ENCODE measurements around the gene NMT1.

NMT1 gene

DNA sequence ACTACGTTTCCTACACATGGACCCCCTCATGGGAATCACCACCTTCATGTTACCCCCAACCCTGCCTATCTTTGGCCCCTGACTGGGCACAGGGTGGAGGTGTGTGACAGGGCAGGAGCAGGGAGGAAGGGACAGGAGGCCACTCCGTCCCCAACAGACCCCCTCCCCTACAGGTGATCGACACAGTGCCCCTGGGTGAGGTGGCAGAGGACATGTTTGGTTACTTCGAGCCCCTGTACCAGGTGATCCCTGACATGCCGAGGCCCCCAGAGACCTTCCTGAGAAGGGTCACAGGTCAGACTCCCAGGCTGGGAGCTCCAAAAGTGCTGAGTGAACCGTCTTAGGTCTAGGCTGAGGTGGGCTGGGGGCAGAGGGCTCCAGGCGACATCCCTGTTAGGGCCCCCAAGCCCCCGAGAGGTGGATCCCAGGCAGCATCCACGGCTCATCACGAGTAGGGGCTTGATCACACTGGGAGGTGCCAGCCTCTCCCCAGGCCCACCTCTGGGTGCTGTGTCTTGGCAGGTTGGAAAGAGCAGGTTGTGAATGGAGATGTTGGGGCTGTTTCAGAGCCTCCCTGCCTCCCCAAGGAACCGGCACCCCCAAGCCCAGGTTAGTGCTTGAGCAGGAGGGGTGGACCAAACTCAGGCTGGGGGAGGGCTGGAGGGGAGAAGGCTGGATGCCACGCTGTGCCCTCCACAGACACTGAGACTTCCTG is 75.9 kb downstream of the NMT1 start:
- DNase-seq (ENCODE audit: low spot score): no peak

DNA sequence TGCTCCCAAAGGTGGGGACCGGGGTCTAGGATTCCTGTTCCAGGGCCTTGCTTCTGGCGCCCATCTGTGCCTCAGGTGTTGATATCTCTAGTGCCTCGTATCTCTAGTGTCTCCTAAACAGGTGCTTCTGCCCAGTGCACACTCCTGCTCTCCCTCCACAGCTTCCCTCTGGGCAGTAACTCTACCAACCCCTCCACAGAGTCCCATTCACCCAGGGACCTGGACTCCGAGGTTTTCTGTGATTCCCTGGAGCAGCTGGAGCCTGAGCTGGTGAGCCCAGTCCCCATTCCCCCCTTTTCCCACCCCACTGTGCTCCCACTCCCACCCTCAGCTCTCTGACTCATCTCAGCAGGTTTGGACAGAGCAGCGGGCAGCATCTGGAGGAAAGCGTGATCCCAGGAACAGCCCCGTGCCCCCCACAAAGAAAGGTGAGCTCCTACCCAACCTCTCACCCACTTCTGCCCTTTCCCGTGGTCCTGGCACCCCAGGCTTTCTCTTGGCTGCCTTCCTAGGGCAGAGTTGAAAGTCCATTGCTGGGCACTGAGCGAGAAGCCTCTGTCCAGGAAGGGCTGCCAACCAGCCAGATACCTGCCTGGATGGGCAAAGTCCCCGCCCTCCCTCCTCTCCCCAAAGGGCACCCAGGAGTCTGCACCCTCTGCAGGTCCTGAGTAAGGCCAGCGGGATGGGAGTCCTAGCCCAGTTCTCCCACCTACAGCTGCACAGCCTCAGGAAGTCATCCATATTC is 76.6 kb downstream of the NMT1 start:
- DNase-seq (ENCODE audit: low spot score): no peak

DNA sequence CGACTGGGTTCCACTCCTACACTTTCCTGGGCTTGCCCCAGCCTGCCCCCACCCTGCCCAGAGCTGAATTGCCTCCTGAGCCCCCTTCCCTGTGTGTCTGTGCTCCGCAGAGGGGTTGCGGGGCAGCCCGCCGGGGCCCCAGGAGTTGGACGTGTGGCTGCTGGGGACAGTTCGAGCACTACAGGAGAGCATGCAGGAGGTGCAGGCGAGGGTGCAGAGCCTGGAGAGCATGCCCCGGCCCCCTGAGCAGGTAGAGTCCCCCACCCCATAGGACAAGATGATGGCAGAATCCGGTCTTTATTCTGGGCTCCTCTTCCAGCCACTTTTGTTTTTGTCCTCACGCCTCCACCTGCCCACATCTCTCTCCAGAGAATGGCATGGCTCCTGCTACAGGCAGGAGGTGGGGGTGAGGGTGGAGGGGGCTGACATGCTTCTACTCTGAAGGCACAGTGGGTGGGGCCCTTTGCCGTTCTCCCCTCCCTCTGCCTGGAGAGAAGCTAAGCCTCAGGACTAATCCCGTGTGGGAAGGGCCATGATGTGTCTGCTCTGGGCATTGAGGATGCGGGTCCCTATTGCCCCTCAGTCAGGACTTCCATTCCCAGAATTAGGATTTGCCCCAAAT is 77.9 kb downstream of the NMT1 start:
- DNase-seq (ENCODE audit: low spot score): no peak

DNA sequence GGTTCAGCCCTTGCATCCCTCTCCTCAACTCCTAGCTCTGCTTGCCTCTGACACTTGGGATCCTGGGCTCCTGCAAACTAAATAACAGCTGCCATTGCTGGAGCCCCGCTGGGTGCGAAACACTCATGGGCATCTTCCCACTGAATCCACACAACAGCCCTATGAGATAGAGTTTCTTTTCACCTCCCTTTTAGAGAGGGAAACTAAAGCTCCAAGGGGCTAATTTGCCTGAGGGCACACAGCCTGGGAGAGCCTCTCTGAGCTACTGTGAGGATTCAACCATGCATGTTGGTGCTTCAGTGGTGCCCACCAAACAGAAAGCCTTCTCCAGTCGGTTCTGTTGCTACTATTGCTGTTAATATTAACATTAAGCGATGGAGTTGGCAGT is 78.4 kb downstream of the NMT1 start:
- no peak for DNase-seq (ENCODE audit: low spot score)

DNA sequence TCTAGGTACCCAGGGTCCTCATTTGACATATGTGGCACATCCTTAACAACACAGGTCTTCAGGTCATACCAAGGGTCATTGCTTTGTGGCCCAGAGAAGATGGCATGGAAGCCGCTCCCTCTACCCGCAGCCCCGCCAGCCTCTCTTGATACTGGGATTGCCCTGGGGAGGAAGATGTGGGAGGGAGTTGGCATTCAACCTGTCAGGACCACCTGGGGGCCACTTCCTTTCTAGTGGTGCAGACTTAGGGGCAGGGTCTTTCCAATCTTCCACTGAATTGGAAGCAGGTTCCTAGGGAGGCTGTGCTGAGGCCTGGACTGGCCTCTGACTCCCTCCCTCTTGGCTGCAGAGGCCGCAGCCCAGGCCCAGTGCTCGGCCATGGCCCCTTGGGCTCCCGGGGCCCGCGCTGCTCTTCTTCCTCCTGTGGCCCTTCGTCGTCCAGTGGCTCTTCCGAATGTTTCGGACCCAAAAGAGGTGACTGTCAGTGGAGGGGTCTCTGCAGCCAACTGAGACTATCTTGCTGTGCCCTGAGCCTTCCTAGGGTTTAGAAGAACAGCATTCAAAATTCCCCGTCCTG is 82.1 kb downstream of the NMT1 start:
- DNase-seq (ENCODE audit: low spot score): no peak

DNA sequence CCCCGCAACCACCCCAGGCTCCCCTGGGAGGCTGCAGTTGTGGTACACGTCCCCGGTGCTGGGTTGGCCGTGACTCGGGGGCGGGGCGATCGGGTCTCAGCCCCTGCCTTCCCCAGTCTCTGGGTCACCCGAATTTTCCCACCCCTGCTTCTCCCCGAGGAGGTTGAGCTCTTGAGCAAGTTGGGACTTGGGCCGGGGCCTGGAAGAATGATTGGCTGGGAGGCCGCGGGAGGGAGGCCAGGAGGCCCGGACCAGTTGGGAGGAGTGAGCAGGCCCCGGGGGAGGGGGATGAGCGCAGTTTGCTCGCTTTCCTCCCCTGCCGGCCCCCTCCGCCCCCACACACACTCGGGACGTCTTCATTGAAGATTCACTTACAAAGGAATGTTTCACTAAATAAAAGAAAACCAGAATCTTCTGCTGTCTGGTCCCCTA is 82.7 kb downstream of the NMT1 start:
- no peak for DNase-seq (ENCODE audit: low spot score)

DNA sequence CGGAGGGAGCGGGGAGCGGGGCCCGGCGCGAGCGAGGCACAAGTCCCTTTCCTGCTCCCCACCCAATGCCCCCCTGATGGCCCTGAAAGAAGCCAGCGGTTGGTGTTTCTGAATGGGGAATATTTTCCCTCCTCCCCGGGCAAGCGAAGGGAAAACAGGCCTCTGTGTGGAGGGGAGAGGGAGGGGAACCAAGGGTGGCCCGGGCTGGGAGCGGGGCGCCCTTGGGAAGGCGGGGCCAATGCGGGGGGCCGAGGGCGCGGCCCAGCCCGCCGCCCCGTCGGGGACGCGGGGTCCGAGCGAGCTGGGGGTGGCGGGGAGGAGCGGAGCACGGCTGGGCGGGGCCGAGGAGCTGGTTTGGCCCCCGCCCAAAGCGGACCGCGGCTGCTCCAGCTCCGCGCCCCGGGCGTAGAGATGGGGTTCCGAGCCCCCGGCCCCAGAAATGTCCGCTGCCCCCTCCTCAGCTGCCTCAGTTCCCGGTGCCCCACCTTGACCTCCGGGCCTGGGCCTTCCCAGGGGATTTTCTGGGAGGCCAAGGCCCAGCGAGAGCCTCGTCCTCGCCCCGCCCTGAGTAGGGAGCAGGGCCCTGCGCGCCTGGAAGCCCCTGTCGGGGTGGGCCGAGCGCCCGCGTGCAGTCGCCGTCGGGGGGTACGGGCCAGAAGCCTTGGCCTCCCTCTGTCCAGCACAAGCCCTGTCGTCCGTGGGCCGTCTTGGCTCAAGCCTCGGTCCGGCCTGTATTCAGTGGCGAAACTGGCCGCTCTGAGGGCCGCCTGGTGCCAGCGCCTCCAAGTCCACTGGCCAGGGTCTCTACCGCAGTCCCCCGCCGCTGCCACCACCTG is 83.3 kb downstream of the NMT1 start:
- DNase-seq (ENCODE audit: low spot score): peak; percentile 69

DNA sequence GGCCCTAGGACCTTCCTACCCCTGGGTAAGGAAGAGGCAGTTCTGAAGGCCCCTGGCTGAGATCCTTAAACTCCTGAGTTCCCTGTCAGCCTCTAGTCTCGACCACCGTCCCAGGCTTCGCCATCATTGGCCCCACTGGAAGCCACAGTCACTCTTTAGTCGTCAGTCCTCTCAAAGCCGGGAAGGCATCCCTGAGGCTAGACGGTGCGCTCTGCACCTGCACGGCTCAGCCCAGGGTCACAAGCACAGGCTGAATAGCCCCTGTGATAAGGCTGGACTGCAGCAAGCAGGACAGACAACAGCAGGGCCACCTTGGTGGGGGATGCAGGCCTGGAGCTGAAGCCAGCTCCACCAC is 83.9 kb downstream of the NMT1 start:
- DNase-seq (ENCODE audit: low spot score): no peak

DNA sequence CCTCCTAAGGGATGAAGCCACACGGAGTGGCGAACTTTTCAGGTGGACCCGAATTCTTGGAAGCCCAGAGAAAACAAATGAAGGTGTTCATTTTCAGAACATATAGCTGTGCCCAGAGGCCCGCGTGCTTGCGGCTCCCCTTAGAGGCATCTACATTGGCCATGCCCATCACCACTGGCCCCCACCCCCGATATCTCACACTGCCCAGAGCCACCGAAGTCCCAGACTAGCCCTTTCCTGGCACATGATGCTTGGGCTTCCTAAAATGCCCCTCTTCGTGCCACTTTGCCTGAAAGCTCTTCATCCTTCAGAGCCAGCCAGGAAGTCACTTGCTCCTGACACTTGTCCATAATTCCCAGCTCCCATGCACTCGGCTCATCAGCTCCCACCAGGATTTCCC is 85.0 kb downstream of the NMT1 start:
- no peak for DNase-seq (ENCODE audit: low spot score)

DNA sequence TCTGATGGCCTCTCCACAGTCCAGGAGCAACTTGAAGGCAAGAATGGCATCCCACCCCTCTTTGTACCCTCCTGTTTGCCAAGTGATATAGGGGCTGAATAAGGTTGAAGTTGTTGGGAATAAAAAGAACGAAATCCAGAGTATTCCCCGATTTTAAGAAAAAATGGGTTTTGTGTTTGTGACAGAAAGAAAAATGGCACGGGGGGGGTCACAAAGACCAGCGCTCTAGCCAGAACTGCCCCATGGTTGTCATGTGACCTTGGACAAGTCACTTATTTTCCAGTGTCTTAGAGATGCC is 85.4 kb downstream of the NMT1 start:
- DNase-seq (ENCODE audit: low spot score): no peak

DNA sequence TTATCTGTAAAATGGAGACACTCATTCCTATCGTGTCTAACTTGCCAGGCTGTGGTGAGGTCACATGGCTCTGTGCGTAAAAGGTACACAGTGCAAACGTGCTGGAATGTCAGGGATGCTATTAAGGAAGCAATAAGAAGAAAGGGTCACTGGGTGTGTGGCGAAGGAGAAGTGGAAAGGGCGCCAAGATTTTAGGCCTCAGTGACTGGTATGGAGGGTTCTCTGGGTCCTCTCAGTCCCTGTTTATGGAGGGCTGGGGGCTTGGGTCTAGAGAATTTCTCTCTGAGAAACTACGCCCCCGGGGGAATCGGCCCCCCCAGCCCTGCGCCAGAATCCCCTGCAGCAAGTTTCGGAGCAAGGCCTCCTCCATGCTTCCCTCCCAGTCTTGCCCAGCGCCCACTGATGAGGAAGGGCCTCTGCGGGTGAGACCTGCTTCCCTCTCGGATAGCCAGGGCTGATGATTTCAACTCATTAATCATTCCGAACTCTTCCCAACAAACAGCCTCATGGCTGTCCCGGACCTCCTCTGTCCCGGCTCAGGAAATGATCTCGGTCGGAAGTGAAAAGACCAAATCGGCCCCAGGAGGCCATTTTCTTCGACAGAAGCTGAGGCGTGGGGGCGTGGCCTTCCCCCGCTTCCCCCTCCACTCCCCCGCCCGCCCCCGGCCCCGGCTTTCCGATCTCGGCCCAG is 85.9 kb downstream of the NMT1 start:
- peak; percentile 66 for DNase-seq (ENCODE audit: low spot score)

DNA sequence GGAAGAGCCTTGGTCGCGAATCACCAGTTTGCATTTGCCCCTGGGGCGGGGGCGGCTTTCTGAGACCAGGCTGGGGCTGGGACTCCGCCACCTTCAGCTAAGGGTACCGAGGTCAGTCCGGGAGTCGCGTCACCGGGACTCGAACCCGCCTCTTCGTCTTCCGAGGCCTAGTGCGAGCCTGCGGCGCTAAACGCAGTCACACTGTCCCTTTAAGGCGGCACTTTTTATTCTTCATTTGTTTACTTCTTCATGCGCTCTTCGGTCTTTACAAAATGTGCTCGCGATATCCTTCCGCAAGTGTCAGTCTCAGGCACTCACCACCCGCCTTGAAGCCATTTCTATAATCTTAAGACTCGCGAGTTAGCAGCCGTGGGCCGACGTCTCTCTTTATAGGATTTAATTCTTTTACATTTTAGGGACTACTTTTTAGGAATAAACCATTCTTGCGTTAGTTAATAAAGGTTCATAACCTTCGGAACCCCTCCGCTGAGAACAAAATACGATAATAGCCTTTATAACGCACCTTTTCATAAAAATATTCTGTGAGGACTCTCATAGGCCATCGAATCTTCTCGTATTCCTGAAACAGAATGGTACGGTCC is 86.6 kb downstream of the NMT1 start:
- peak; percentile 94 for DNase-seq (ENCODE audit: low spot score)

DNA sequence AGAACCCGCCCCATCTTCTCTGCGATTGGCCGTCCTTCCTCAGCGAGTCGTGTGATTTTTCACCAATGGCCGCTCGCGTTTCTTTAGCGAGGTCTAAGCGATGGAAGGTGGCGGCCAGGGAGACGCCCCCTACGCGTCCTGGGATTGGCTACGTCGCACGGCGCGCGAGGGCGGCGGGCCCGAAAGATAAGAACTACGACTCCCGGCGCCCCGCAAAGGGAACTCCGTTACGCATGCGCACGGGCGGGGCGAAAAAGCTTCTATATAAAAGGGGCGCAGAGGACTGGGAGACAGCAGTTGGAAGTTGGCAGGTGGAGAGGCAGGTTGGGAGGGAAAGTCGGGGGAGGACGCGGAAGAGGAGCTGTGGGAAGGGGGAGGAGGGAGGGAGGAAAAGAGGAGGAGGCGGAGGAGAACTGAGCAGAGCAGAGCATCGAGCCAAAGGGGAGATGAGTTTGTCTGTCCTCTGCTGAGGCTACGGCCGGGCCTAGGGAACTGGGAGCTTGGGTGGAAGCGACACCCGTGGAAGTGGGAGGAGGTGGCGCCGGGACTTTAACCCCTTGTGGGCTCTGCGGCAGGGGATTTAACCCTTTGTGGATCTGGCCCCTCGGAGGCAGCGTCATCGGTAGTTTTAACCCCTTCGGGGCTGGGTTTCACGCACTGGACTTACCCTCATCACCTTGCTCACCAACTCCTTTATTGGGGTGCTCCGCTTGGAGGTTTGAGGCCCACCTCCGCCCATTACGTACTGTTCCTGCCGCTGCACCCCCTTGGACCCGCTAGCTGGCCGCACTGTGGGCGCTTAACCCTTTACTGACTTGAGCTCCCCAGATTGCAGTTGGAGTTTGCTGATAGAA is 87.3 kb downstream of the NMT1 start, which contains the start of gene HEXIM1:
Gene HEXIM1, plus strand, starts transcription at position 293 of the 854 bp plus-strand sequence. CDS start 716 bp downstream, outside the sequence.
- peak; percentile 100 for DNase-seq (ENCODE audit: low spot score)

DNA sequence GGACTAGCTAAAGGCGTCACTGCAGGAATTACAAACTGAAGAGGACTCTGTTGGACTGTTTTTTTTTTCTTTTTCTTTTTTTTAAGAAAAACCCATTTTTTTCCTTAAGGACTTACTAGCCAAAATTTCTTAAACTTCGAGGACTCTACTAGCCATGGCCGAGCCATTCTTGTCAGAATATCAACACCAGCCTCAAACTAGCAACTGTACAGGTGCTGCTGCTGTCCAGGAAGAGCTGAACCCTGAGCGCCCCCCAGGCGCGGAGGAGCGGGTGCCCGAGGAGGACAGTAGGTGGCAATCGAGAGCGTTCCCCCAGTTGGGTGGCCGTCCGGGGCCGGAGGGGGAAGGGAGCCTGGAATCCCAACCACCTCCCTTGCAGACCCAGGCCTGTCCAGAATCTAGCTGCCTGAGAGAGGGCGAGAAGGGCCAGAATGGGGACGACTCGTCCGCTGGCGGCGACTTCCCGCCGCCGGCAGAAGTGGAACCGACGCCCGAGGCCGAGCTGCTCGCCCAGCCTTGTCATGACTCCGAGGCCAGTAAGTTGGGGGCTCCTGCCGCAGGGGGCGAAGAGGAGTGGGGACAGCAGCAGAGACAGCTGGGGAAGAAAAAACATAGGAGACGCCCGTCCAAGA is 88.0 kb downstream of the NMT1 start:
- peak; percentile 82 for DNase-seq (ENCODE audit: low spot score)

DNA sequence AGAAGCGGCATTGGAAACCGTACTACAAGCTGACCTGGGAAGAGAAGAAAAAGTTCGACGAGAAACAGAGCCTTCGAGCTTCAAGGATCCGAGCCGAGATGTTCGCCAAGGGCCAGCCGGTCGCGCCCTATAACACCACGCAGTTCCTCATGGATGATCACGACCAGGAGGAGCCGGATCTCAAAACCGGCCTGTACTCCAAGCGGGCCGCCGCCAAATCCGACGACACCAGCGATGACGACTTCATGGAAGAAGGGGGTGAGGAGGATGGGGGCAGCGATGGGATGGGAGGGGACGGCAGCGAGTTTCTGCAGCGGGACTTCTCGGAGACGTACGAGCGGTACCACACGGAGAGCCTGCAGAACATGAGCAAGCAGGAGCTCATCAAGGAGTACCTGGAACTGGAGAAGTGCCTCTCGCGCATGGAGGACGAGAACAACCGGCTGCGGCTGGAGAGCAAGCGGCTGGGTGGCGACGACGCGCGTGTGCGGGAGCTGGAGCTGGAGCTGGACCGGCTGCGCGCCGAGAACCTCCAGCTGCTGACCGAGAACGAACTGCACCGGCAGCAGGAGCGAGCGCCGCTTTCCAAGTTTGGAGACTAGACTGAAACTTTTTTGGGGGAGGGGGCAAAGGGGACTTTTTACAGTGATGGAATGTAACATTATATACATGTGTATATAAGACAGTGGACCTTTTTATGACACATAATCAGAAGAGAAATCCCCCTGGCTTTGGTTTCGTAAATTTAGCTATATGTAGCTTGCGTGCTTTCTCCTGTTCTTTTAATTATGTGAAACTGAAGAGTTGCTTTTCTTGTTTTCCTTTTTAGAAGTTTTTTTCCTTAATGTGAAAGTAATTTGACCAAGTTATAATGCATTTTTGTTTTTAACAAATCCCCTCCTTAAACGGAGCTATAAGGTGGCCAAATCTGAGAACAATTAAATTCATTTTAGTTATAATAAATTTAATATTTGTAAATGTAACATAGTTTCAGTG is 88.8 kb downstream of the NMT1 start:
- peak; percentile 51 for DNase-seq (ENCODE audit: low spot score)

DNA sequence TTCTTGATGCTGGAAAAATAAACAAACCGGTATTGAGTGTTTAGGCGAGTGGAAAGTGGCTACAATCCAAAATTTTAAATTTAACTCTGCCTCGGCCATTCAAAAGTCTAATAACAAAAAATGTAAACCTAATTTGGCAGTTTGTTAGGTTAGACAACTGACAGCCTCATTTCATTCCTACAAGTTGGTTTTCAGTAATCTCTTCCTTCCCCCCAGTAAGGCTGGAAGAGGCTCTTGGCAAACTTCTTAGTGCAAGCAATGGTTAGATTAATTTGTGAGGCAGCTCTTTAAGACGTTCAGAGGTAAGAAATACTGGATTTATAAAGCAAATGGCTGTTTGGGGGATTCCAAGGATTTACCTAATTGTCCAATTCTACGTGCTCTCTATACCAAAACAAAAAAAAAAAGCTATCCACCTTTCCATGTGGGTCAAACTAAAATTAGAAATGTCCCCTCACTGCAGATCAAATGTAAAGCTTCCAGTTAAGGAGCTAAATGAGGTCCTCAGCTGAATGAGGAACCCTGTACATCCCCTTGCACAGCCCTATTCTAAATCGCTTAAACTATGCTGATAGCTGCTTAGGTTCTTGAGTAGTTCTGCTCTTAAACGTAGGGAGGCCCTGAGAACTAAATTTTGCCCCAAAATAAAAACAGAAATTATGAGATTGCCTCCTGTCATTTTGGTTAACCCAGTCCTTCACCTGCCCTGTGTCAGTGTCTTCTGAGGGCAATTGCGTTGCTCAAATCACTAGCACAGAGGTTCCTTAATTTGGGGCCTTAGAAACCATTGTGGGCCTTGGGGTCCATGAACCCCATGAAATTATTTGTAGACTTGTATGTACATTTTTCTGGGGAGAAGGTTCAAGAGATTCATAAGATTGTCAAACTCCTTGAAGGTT is 90.0 kb downstream of the NMT1 start:
- no peak for DNase-seq (ENCODE audit: low spot score)

DNA sequence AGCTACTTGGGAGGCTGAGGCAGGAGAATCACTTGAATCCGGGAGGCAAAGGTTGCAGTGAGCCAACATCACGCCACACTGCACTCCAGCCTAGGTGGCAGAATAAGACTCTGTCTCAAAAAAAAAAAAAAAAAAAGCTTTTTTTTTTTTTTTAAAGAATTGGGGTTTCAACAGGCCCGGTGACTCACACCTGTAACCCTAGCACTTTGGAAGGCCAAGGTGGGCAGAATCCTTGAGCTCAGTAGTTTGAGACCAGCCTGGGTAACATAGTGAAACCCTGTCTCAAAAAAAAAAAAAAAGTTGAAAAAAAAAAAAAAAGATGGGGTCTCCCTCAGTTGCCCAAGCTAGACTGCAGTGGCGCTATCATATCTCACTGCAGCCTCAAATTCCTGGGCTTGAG is 93.9 kb downstream of the NMT1 start:
- no peak for DNase-seq (ENCODE audit: low spot score)

All from hematopoietic multipotent progenitor cell treated with erythropoietin and hydrocortisone succinate and interleukin-3 and kit ligand, for 15 days (in vitro differentiated cells).